Upper lobe of left lung (tissue), 6 donors: Measurements from ENCODE around the gene RASSF4. TPM values are rescaled to one million over a fixed set of nuclear protein-coding genes. Genes with fewer than 3 reads are reported as not detected.

Experiments
- ATAC-seq, 2 donors: fragments of 200-7000 bp; cut with Tn5 transposase; one replicate each; pipeline ENCODE4 v1.9.1; 2022; ENCODE audit warnings: mild to moderate bottlenecking in 2 of 2, moderate library complexity in 2 of 2; ENCODE audit not compliant: low FRiP score in 2 of 2
- DNase-seq, 2 donors: peaks; one replicate each; pipeline ENCODE4 v3.0.0-alpha.2; 2019 to 2020
- H3K27ac ChIP-seq, 4 donors: fragments of 200-600 bp; sonication (generic); one replicate each; pipeline ENCODE4 v1.5.1; 2016 to 2019
- H3K27me3 ChIP-seq, 4 donors: fragments of 200-600 bp; sonication (generic); one replicate each; pipeline ENCODE4 v1.5.1; 2017 to 2019
- H3K36me3 ChIP-seq, 4 donors: fragments of 200-600 bp; sonication (generic); one replicate each; pipeline ENCODE4 v1.5.1; 2016 to 2019
- H3K4me1 ChIP-seq, 4 donors: fragments of 200-600 bp; sonication (generic); one replicate each; pipeline ENCODE4 v1.5.1; 2018 to 2019
- H3K4me3 ChIP-seq, 4 donors: fragments of 200-600 bp; sonication (generic); one replicate each; pipeline ENCODE4 v1.5.1; 2017 to 2019; ENCODE audit warnings: mild to moderate bottlenecking in 2 of 4, moderate library complexity in 1 of 4
- H3K9me3 ChIP-seq, 4 donors: fragments of 200-600 bp; sonication (generic); one replicate each; pipeline ENCODE4 v1.5.1; 2018 to 2019
- EP300 ChIP-seq, 4 donors: sonication (generic); formaldehyde crosslinking; IDR thresholded peaks; one replicate each; pipeline ENCODE4 v1.5.1; 2017; ENCODE audit warnings: antibody characterized with exemption in 4 of 4, control low read depth in 2 of 4
- POLR2A ChIP-seq, 4 donors: fragments of 450-650 bp; IDR thresholded peaks; one replicate each; pipeline ENCODE4 v1.5.1; 2016 to 2017; ENCODE audit warnings: antibody characterized with exemption in 4 of 4, mild to moderate bottlenecking in 2 of 4
- POLR2AphosphoS5 ChIP-seq, 2 donors: sonication (generic); formaldehyde crosslinking; IDR thresholded peaks; one replicate each; pipeline ENCODE4 v1.5.1; 2017; ENCODE audit warnings: antibody characterized with exemption in 2 of 2
- WGBS, 2 donors: methylation state at CpG; one replicate each; pipeline ENCODE4 v1.1.5; 2017 to 2018; 5-methylcytosine and 5-hydroxymethylcytosine counted together
- total RNA-seq, 6 donors: library from RNA; depleted of rRNA in 4 of 6; stranded (reverse); fragments of >200 nt in 4 of 6; gene quantifications; one replicate each; pipeline versions ENCODE4 v1.1.0 to v1.2.1, GENCODE V29; 2016 to 2021
- TF ChIP-seq, protein P1 (sequence below), 6 experiments: fragments of 450-650 bp in 4 of 6; fragments of 200-600 bp in 2 of 6; sonication (generic) in 2 of 6; IDR thresholded peaks; one replicate each; pipeline ENCODE4 v1.5.1; 2016 to 2019; ENCODE audit warnings: antibody characterized with exemption in 6 of 6
- donor health status: DM: no; HTN: no; CAD: no; lungs with moderate emphysema.
- donor health status: DM: no; HTN: yes; CAD: no; lungs with severe emphysema.

Gene RASSF4
- total RNA-seq, 6 donors from 2014 or later: 23.4 to 194 (median 48.0) TPM

DNA sequence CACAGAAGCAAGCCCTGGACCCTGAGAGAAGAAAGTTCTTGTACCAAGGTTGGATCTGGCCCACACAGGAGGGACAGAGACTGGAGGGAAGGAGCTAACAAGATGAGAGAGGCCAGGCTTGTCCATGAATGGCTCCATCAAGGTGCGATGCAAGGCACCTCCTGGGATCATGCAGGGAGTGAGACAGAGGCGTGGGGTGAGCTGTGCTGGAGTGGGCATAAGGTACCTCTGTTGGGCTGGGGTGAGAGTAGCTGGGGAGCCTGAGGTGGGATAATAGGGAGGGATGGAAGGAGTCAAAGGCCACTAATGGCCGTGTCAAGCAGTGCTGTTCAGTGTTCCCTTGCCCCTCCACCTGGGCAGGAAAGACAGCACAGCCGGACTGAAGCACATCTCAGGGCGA lies 38.5 kb upstream of the RASSF4 start:
- no peaks in the 10 kb centered on the region for H3K27me3 ChIP-seq
- no peak for DNase-seq
- ATAC-seq: no peak

DNA sequence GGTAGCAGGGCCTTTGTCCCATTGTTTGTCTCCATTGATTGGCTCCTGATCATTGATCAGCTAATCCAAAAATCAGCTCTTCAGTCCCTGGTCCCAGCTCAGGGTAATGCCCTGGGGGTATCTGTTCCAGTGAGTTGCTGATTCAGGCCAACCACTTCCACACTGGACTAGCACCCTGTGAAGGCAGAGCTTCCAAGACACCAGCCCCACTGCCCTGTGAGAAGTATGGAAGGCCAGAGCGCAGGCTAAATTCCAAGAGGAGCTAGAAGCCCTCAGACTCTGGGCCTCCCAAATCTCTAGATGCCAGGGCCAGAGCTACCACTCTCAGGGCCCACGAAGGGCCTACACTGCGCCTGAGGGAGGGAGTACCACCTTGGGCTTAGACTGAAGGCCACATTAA lies 38.1 kb upstream of the RASSF4 start:
- H3K4me3 ChIP-seq: no peak overlapping the region
- H3K9me3 ChIP-seq: no peaks in the 10 kb centered on the region
- ATAC-seq: no peak
- H3K27me3 ChIP-seq: no peaks in the 10 kb centered on the region
- H3K27ac ChIP-seq: no peak overlapping the region
- TF ChIP-seq POLR2A (IDR thresholded peaks at IDR 0.05) (no peak), EP300 (IDR thresholded peaks at IDR 0.05) (no peak), POLR2AphosphoS5 (IDR thresholded peaks at IDR 0.05) (no peak)
- TF ChIP-seq, protein P1, sequence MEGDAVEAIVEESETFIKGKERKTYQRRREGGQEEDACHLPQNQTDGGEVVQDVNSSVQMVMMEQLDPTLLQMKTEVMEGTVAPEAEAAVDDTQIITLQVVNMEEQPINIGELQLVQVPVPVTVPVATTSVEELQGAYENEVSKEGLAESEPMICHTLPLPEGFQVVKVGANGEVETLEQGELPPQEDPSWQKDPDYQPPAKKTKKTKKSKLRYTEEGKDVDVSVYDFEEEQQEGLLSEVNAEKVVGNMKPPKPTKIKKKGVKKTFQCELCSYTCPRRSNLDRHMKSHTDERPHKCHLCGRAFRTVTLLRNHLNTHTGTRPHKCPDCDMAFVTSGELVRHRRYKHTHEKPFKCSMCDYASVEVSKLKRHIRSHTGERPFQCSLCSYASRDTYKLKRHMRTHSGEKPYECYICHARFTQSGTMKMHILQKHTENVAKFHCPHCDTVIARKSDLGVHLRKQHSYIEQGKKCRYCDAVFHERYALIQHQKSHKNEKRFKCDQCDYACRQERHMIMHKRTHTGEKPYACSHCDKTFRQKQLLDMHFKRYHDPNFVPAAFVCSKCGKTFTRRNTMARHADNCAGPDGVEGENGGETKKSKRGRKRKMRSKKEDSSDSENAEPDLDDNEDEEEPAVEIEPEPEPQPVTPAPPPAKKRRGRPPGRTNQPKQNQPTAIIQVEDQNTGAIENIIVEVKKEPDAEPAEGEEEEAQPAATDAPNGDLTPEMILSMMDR (IDR thresholded peaks at IDR 0.05): no peak
- H3K4me1 ChIP-seq: no peaks in the 10 kb centered on the region
- no peak for DNase-seq
- H3K36me3 ChIP-seq: no peaks in the 10 kb centered on the region
- WGBS, 2 donors: 88 to 98% methylated on average over 2 to 3 of the region's 3 CpGs

More for the DNA sequence above, 38.5 kb upstream of the RASSF4 start:
- Histone ChIP-seq H3K9me3 (no peaks in the 10 kb centered on the region), H3K36me3 (no peaks in the 10 kb centered on the region), H3K4me3 (no peak overlapping the region), H3K4me1 (no peaks in the 10 kb centered on the region), H3K27ac (no peak overlapping the region)
- TF ChIP-seq POLR2A (IDR thresholded peaks at IDR 0.05) (no peak), EP300 (IDR thresholded peaks at IDR 0.05) (no peak), POLR2AphosphoS5 (IDR thresholded peaks at IDR 0.05) (no peak)
- TF ChIP-seq, protein P1 (IDR thresholded peaks at IDR 0.05): no peak
- 88 to 94% methylated on average over 5 of the region's 5 CpGs for WGBS, 2 donors

DNA sequence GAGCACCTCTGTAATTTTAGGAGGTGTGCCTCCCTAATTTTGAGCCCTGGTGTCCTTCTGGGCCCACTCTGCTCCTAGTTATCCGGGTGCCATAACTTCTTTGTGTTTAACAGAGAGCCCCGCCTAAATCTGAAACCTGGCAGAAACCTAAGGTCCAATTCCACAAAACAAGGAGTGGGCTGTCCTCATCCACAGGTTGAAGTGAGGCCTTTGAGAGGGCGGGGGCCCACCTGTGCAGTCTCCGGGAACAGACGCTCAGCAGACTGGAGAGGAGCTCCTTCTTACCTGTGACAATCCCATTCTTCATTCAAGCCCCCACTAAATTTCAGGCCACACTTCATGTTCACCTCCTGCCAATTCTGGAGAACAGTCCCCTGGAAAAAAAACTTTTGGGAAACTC lies 37.6 kb upstream of the RASSF4 start:
- Histone ChIP-seq H3K4me1 (no peaks in the 10 kb centered on the region), H3K27ac (no peak overlapping the region), H3K9me3 (no peaks in the 10 kb centered on the region), H3K36me3 (no peaks in the 10 kb centered on the region), H3K27me3 (no peaks in the 10 kb centered on the region), H3K4me3 (no peak overlapping the region)
- DNase-seq (no peak), ATAC-seq (no peak)
- WGBS, 2 donors: 93 to 94% methylated on average over 5 of the region's 5 CpGs
- TF ChIP-seq POLR2A (IDR thresholded peaks at IDR 0.05) (no peak), POLR2AphosphoS5 (IDR thresholded peaks at IDR 0.05) (no peak), EP300 (IDR thresholded peaks at IDR 0.05) (no peak)
- TF ChIP-seq, protein P1 (IDR thresholded peaks at IDR 0.05): no peak

DNA sequence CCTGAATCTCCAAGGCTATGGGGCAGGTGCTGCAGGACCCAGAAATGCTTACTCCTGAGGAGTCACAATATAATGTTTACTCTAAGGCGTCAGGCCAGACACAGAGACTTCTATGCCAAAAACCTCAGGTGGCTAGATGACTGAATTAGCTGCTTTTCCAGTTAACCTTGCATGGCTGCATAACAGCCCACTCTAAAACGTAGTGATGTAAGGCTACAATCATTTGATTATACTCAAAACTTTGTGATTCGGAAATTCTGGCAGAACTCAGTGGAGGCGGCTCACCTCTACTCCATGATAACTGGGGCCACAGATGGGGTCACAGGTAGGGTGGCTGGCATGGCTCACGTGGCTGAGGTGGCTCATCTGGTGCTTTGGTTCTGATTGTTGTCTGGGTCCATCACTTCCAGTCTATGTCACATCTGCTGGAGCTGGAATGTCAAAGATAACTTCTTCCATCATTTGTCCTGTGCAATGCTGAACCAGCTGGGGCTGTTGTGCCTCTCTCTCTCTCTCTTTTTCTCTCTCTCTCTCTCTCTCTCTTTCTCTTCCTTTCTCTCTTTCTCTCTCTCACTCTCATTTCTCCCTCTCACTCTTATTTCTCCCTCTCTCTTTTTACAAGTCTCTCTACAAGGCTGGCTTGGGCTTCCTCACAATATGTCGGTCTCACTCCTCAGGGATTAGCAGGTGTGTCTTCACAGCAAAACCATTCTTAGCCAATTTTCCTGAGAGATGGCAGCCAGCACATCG lies 36.6 kb upstream of the RASSF4 start:
- Histone ChIP-seq H3K27me3 (no peaks in the 10 kb centered on the region), H3K4me3 (no peak overlapping the region), H3K27ac (no peak overlapping the region), H3K36me3 (no peaks in the 10 kb centered on the region), H3K4me1 (no peaks in the 10 kb centered on the region), H3K9me3 (no peaks in the 10 kb centered on the region)
- ATAC-seq: no peak
- 78 to 85% methylated on average over 5 to 7 of the region's 7 CpGs for WGBS, 2 donors
- TF ChIP-seq POLR2AphosphoS5 (IDR thresholded peaks at IDR 0.05): no peak
- TF ChIP-seq, protein P1 (IDR thresholded peaks at IDR 0.05): no peak
- no peak for TF ChIP-seq EP300 (IDR thresholded peaks at IDR 0.05)
- TF ChIP-seq POLR2A (IDR thresholded peaks at IDR 0.05): no peak
- no peak for DNase-seq

DNA sequence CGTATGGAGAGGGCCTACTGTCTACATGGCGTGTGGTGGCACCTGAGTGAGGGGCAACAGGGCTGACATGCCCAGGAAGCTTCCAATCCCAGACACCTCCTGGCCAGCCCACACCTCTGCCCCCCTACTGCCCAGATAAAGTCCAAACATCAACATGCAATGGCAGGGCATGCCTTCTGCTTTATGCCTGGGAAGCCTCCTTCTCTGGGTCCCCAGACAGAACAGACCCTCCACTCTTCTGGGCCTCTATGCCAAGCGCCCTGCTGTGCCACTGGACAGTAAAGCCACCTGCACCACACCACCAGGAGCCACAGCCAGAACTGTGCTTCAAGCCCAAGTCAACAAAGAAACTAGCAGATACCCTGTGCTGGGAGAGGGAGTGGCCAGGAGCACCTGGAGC lies 36.0 kb upstream of the RASSF4 start:
- Histone ChIP-seq H3K9me3 (no peaks in the 10 kb centered on the region), H3K4me1 (no peaks in the 10 kb centered on the region), H3K4me3 (no peak overlapping the region), H3K27ac (no peak overlapping the region), H3K36me3 (no peaks in the 10 kb centered on the region), H3K27me3 (no peaks in the 10 kb centered on the region)
- 90% methylated on average over 2 to 3 of the region's 3 CpGs for WGBS, 2 donors
- ATAC-seq: no peak
- TF ChIP-seq POLR2A (IDR thresholded peaks at IDR 0.05): no peak
- no peak for TF ChIP-seq POLR2AphosphoS5 (IDR thresholded peaks at IDR 0.05)
- TF ChIP-seq, protein P1 (IDR thresholded peaks at IDR 0.05): no peak
- no peak for TF ChIP-seq EP300 (IDR thresholded peaks at IDR 0.05)
- no peak for DNase-seq
